Activated CD8-positive, alpha-beta memory T cell treated with anti-CD3 and anti-CD28 coated beads for 48 hours (primary cell): ENCODE results near the gene SLC25A42.
"Not testable (repeated sequence)": the region's sequence is repeated elsewhere in the genome, so short reads cannot be mapped to it uniquely, and the experiment has no call there.

Experiments used
- DNase-seq, 3 experiments: peaks; one replicate each; pipeline ENCODE4 v3.0.0-alpha.2; 2020; ENCODE audit warnings: low read depth in 2 of 3, low spot score in 2 of 3

The SLC25A42 gene

GRCh38 chr19:19068659-19069654 is 5.2 kb downstream of the SLC25A42 start:
- no peak for DNase-seq

GRCh38 chr19:19071897-19072296 is 8.1 kb downstream of the SLC25A42 start:
- no peak for DNase-seq

- no peak for DNase-seq
Observed at GRCh38 chr19:19074196-19074882, 10.5 kb downstream of the SLC25A42 start.

- DNase-seq, result no peak
Observed at GRCh38 chr19:19075126-19075525, 11.3 kb downstream of the SLC25A42 start.

GRCh38 chr19:19076476-19076875 is 12.7 kb downstream of the SLC25A42 start:
- DNase-seq, result no peak

GRCh38 chr19:19077103-19077502 is 13.3 kb downstream of the SLC25A42 start:
- DNase-seq, result no peak

GRCh38 chr19:19078801-19079200 is 15.0 kb downstream of the SLC25A42 start:
- DNase-seq, result no peak

- DNase-seq, result no peak
Observed at GRCh38 chr19:19079571-19079970, 15.8 kb downstream of the SLC25A42 start.

GRCh38 chr19:19081642-19082151 is 17.9 kb downstream of the SLC25A42 start:
- no peak for DNase-seq

GRCh38 chr19:19083413-19084178 is 19.8 kb downstream of the SLC25A42 start:
- no peak for DNase-seq

- DNase-seq, result no peak
Observed at GRCh38 chr19:19087676-19088075, 23.9 kb downstream of the SLC25A42 start.

GRCh38 chr19:19094513-19094912 is 30.7 kb downstream of the SLC25A42 start:
- DNase-seq, result no peak

GRCh38 chr19:19095691-19096090 is 31.9 kb downstream of the SLC25A42 start:
- no peak for DNase-seq

- DNase-seq, result no peak
Observed at GRCh38 chr19:19096641-19097627, 33.1 kb downstream of the SLC25A42 start.

GRCh38 chr19:19098084-19098702 is 34.4 kb downstream of the SLC25A42 start:
- DNase-seq, result no peak

GRCh38 chr19:19098703-19099632 is 35.2 kb downstream of the SLC25A42 start:
- no peak for DNase-seq

GRCh38 chr19:19101540-19101939 is 37.7 kb downstream of the SLC25A42 start:
- no peak for DNase-seq

- DNase-seq, result not testable (repeated sequence)
Observed at GRCh38 chr19:19102566-19102965, 38.8 kb downstream of the SLC25A42 start.
